ENCODE data around the gene MIOX.

MIOX gene

DNA sequence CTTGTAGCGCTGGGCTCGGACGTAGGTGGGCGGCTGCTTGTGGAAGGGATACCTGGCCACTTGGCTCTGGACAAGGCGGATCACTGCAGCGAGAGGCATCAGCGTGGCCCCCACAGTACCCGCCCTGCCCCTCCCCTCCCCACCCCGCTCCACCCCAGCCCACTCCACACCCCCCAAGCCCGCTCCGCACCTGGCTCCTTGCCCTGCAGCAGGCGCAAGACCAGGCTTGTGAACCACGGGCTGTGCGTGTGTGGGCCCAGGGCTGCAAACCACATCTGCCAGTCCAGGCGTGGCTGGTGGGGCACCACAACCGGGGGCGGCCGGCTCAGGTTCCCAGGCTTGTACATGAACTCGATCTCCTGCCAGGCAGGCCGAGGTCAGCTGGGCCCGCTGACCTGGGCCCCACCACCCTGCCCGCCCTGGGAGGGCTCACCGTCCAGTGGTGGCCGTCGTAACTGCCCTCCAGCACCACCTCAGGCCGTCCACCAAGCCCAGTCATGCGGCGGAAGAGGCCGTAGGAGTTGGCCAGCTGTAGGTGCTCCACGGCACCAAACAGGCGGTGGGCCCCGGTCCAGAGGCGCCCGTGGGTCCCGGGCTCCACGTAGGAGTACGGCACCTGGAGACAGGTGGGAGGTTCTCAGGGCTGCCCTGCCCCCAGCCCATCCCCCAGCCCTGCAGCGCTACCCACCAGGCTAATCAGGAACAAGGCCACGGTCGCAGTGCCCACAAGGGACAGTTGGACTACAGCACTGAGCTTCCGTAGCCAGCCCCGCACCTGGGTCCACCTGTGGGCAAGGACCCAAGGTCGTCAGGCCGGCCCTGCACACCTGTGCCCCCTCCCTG is 17.9 kb downstream of the MIOX start:
- Histone ChIP-seq H3K9me3 (replicated peaks; ENCODE audit: low read length) (no peaks in the 10 kb centered on the region), H3K4me1 (ENCODE audit: control insufficient read depth, insufficient read depth, low read length) (peaks cover 17% of the 10 kb centered on the region), H3K4me2 (ENCODE audit: low read length) (no peak overlapping the region), H3K36me3 (ENCODE audit: insufficient read depth, low read length) (peaks cover 28% of the 10 kb centered on the region), H3K4me3 (ENCODE audit: low read length) (no peak overlapping the region), H3K27me3 (ENCODE audit: control insufficient read depth, insufficient read depth, low read length) (no peaks in the 10 kb centered on the region), H3K9ac (ENCODE audit: low read depth, low read length) (no peak overlapping the region)

- H3K4me1 ChIP-seq (ENCODE audit: control insufficient read depth, insufficient read depth, low read length) = peaks cover 17% of the 10 kb centered on the region
- H3K4me2 ChIP-seq (ENCODE audit: low read length) = no peak overlapping the region
- peaks cover 28% of the 10 kb centered on the region for H3K36me3 ChIP-seq (ENCODE audit: insufficient read depth, low read length)
- H3K9me3 ChIP-seq (replicated peaks; ENCODE audit: low read length) = no peaks in the 10 kb centered on the region
- H3K4me3 ChIP-seq (ENCODE audit: low read length) = no peak overlapping the region
- no peaks in the 10 kb centered on the region for H3K27me3 ChIP-seq (ENCODE audit: control insufficient read depth, insufficient read depth, low read length)
- H3K9ac ChIP-seq (ENCODE audit: low read depth, low read length) = no peak overlapping the region
These were observed 18.7 kb downstream of the MIOX start for GRCh38 chr22:50505276-50505775.

GRCh38 chr22:50505776-50506610 is 19.3 kb downstream of the MIOX start:
- H3K9ac ChIP-seq (ENCODE audit: low read depth, low read length) = peak overlapping the region; percentile 96
- peaks cover 25% of the 10 kb centered on the region for H3K36me3 ChIP-seq (ENCODE audit: insufficient read depth, low read length)
- peak overlapping the region; percentile 100 for H3K4me2 ChIP-seq (ENCODE audit: low read length)
- H3K4me1 ChIP-seq (ENCODE audit: control insufficient read depth, insufficient read depth, low read length) = peaks cover 17% of the 10 kb centered on the region
- H3K9me3 ChIP-seq (replicated peaks; ENCODE audit: low read length) = no peaks in the 10 kb centered on the region
- peak overlapping the region; percentile 92 for H3K4me3 ChIP-seq (ENCODE audit: low read length)
- no peaks in the 10 kb centered on the region for H3K27me3 ChIP-seq (ENCODE audit: control insufficient read depth, insufficient read depth, low read length)

DNA sequence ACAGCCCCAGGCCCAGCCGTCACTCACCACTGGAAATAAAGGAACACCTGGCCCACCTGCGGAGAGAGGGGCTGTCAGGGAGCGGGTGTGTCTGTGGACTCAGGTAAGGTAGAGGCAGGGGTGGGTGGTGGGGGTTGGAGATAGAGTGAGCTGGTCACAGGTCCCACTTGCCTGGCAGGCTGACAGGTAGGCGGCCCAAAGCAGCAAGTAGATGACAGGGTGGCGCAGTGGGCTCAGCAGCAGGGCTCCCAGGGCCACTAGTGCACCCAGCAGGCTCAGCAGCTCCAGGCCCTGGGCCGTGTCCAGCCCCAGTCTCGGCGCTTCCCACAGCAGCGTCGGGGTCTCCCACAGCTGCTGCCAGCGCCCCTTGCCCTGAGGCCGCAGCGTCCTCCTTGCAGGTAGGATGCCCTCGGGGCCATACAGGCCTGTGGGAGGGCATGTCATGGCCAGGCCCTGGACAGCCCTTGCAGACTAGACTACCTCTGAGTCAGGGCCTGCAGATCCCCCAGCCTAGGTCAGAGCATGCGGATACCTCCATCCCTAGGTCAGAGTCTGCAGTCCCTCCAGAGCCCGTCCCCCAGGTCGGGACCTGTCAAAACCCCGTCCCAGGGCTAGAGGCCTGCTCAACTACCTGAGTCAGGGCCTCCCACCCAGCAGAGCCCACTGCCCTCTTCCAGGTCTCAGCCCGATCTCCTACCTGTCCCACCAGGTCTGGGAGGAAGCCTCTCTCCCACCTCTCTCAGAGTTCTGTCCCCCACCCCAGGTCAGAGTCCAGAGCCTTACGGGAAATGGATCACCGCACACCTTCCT is 20.2 kb downstream of the MIOX start:
- H3K27me3 ChIP-seq (ENCODE audit: control insufficient read depth, insufficient read depth, low read length) = no peaks in the 10 kb centered on the region
- peaks cover 17% of the 10 kb centered on the region for H3K4me1 ChIP-seq (ENCODE audit: control insufficient read depth, insufficient read depth, low read length)
- peak overlapping the region; percentile 96 for H3K9ac ChIP-seq (ENCODE audit: low read depth, low read length)
- no peaks in the 10 kb centered on the region for H3K9me3 ChIP-seq (replicated peaks; ENCODE audit: low read length)
- H3K4me3 ChIP-seq (ENCODE audit: low read length) = peak overlapping the region; percentile 92
- H3K4me2 ChIP-seq (ENCODE audit: low read length) = peak overlapping the region; percentile 100
- peaks cover 25% of the 10 kb centered on the region for H3K36me3 ChIP-seq (ENCODE audit: insufficient read depth, low read length)

DNA sequence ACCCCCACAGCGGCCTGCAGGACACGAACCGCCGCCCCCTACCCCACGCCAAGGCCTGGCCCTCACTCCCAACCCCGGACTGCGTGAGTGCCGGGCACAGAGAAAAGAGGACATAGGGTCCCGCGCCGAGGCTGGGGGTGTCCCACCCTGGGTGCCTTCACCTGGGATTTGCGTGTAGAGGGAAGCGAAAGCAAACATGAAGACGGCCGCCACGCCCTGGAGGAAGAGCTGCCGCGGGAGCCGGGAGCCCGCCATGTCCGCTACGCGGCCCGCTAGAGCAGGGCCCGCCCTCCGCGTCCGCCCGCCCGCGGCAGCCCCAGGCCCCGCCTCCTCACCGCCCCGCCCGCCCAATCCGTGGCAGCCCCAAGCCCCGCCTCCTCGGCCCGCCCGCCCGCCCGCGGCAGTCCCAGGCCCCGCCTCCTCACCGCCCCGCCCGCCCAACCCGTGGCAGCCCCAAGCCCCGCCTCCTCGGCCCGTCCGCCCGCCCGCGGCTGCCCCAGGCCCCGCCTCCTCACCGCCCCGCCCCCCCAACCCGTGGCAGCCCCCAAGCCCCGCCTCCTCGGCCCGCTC is 20.8 kb downstream of the MIOX start, which contains the start of gene LMF2:
Gene LMF2, minus strand, starts transcription at position 282 of the 570 bp plus-strand sequence. Its CDS starts 27 bp downstream, at position 255.
- Histone ChIP-seq H3K36me3 (ENCODE audit: insufficient read depth, low read length) (peaks cover 20% of the 10 kb centered on the region), H3K9ac (ENCODE audit: low read depth, low read length) (peak within 1 kb of the TSS; percentile 96), H3K27me3 (ENCODE audit: control insufficient read depth, insufficient read depth, low read length) (no peaks in the 10 kb centered on the region), H3K9me3 (replicated peaks; ENCODE audit: low read length) (no peaks in the 10 kb centered on the region), H3K4me1 (ENCODE audit: control insufficient read depth, insufficient read depth, low read length) (peaks cover 17% of the 10 kb centered on the region), H3K4me3 (ENCODE audit: low read length) (peak within 1 kb of the TSS; percentile 100), H3K4me2 (ENCODE audit: low read length) (peak within 1 kb of the TSS; percentile 100)

DNA sequence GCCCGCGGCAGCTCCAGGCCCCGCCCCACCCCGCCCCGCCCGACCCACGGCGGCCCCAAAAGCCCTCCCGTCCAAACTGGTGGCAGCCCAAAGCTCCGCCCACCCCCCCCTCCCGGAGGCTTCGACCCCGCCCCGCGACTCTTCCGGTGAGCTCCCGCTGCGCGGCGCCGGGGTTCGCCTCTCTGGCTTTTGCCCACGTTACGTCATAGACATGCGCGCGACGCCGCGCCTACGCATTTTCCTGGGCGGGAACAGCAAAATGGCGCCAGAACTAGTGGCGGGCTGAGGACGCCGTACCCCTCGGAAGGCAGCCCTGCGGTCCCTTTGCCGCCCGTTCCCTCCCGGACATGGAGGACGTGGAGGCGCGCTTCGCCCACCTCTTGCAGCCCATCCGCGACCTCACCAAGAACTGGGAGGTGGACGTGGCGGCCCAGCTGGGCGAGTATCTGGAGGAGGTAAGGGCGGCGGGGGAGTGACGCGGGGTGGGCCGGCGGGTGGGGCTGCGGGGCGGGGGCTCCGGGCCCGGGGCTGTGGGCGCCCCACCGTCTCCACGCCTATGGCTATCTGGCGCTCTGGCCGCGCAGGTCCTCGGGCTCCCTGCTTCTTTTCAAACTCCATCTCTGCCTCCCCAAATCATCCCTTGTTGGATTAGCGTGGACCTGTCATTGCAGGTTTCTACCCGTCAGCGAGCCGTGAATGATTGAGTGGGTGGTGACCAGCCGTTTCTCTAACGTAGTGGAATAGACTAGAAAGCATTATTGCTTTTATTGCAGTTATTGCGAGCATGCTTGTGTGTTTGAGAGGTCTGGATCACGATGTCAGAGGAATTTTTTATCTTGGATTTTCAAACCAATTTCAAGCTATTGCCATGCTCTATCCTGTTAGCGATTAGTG is 21.6 kb downstream of the MIOX start, which contains the start of gene NCAPH2:
Gene NCAPH2, plus strand, starts transcription at position 234 of the 894 bp plus-strand sequence. Its CDS starts 114 bp downstream, at position 348.
- peaks cover 15% of the 10 kb centered on the region for H3K36me3 ChIP-seq (ENCODE audit: insufficient read depth, low read length)
- H3K27me3 ChIP-seq (ENCODE audit: control insufficient read depth, insufficient read depth, low read length) = no peaks in the 10 kb centered on the region
- H3K9ac ChIP-seq (ENCODE audit: low read depth, low read length) = peak within 1 kb of the TSS; percentile 96
- no peaks in the 10 kb centered on the region for H3K9me3 ChIP-seq (replicated peaks; ENCODE audit: low read length)
- H3K4me1 ChIP-seq (ENCODE audit: control insufficient read depth, insufficient read depth, low read length) = peaks cover 17% of the 10 kb centered on the region
- H3K4me3 ChIP-seq (ENCODE audit: low read length) = peak within 1 kb of the TSS; percentile 100
- H3K4me2 ChIP-seq (ENCODE audit: low read length) = peak within 1 kb of the TSS; percentile 100

DNA sequence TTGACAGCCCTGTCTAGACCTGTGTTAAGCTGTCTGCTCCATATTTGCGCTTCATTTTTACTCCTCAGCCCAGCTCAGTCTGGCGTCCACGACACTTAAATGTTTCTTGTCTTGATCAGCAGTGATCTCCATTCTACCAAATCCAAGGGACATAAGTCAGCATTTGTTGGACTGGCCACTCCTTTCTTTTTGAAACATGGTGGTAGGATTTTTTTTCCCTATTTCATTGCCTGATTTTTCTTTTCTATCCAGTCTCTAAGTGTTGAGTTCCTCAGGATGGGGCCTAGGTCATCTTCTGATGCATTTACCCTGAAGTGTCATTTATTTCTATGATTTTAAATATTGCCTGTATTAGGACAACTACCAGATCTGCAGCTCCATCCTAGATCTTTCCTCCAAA is 22.2 kb downstream of the MIOX start:
- Histone ChIP-seq H3K4me2 (ENCODE audit: low read length) (peak overlapping the region; percentile 96), H3K27me3 (ENCODE audit: control insufficient read depth, insufficient read depth, low read length) (no peaks in the 10 kb centered on the region), H3K9ac (ENCODE audit: low read depth, low read length) (peak overlapping the region; percentile 84), H3K4me1 (ENCODE audit: control insufficient read depth, insufficient read depth, low read length) (peaks cover 17% of the 10 kb centered on the region), H3K4me3 (ENCODE audit: low read length) (peak overlapping the region; percentile 100), H3K36me3 (ENCODE audit: insufficient read depth, low read length) (peaks cover 15% of the 10 kb centered on the region), H3K9me3 (replicated peaks; ENCODE audit: low read length) (no peaks in the 10 kb centered on the region)

DNA sequence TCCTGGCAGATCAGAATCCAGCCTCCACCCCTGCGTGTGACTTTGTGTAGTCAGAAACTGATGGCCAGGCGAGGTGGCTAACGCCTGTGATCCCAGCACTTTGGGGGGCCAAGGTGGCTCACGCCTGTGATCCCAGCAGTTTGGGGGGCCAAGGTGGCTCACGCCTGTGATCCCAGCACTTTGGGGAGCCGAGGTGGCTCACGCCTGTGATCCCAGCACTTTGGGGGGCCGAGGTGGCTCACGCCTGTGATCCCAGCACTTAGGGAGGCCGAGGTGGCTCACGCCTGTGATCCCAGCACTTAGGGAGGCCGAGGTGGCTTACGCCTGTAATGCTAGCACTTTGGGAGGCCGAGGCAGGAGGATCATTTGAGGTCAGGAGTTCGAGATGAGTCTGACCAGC is 26.5 kb downstream of the MIOX start:
- no peaks in the 10 kb centered on the region for H3K9me3 ChIP-seq (replicated peaks; ENCODE audit: low read length)
- H3K27me3 ChIP-seq (ENCODE audit: control insufficient read depth, insufficient read depth, low read length) = no peaks in the 10 kb centered on the region
- H3K9ac ChIP-seq (ENCODE audit: low read depth, low read length) = no peak overlapping the region
- peaks cover 11% of the 10 kb centered on the region for H3K4me1 ChIP-seq (ENCODE audit: control insufficient read depth, insufficient read depth, low read length)
- H3K4me2 ChIP-seq (ENCODE audit: low read length) = no peak overlapping the region
- H3K4me3 ChIP-seq (ENCODE audit: low read length) = no peak overlapping the region
- peaks cover 18% of the 10 kb centered on the region for H3K36me3 ChIP-seq (ENCODE audit: insufficient read depth, low read length)

DNA sequence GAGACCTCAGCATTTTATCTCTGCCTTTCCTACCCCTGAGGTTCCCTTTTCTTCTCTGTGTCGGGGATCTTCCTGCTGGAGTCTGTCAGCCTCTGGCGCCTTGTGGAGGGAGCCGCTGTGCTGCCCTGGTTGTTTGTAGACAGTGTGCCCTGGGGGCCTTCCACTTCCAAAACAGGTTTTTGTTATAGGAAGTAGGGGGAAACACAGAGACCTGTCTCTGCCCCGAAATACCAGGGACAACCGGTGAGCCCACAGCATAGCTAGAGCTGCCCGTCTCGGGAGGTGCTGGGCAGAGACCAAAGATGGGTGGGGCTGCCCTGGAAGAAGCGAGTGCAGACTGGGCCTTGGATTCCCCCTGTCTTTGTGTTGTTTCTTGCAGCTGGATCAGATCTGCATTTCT is 29.4 kb downstream of the MIOX start:
- H3K4me1 ChIP-seq (ENCODE audit: control insufficient read depth, insufficient read depth, low read length) = no peaks in the 10 kb centered on the region
- H3K9me3 ChIP-seq (replicated peaks; ENCODE audit: low read length) = no peaks in the 10 kb centered on the region
- no peaks in the 10 kb centered on the region for H3K27me3 ChIP-seq (ENCODE audit: control insufficient read depth, insufficient read depth, low read length)
- H3K4me2 ChIP-seq (ENCODE audit: low read length) = no peak overlapping the region
- H3K9ac ChIP-seq (ENCODE audit: low read depth, low read length) = no peak overlapping the region
- peaks cover 34% of the 10 kb centered on the region for H3K36me3 ChIP-seq (ENCODE audit: insufficient read depth, low read length)
- H3K4me3 ChIP-seq (ENCODE audit: low read length) = no peak overlapping the region

- Histone ChIP-seq H3K9ac (ENCODE audit: low read depth, low read length) (no peak overlapping the region), H3K4me3 (ENCODE audit: low read length) (no peak overlapping the region), H3K4me2 (ENCODE audit: low read length) (no peak overlapping the region), H3K27me3 (ENCODE audit: control insufficient read depth, insufficient read depth, low read length) (no peaks in the 10 kb centered on the region), H3K4me1 (ENCODE audit: control insufficient read depth, insufficient read depth, low read length) (no peaks in the 10 kb centered on the region), H3K36me3 (ENCODE audit: insufficient read depth, low read length) (peaks cover 40% of the 10 kb centered on the region), H3K9me3 (replicated peaks; ENCODE audit: low read length) (no peaks in the 10 kb centered on the region)
These were observed 30.2 kb downstream of the MIOX start for GRCh38 chr22:50516891-50517290.
